PC-9 (cell line): ENCODE data around the gene CNOT3. TPM values are rescaled to one million over a fixed set of nuclear protein-coding genes. Genes with fewer than 3 reads are reported as not detected.

Experiments used
- BruUV-seq: library from RNA; stranded (reverse); fragments of 400-500 nt; replicated peaks from 2 replicates; lab custom pipeline; 2021; lab: Mats Ljungman, UMichigan
- CTCF ChIA-PET: fragments of 300-600 bp; sonication (Branson Sonifier 250); formaldehyde crosslinking; loops from one replicate; lab custom pipeline; 2022; ENCODE audit warnings: antibody characterized with exemption; lab: Charles Lee
- POLR2A ChIA-PET: fragments of 300-600 bp; sonication (Branson Sonifier 250); formaldehyde crosslinking; loops from one replicate; lab custom pipeline; 2022; ENCODE audit warnings: antibody characterized with exemption; ENCODE audit not compliant: unreplicated experiment; lab: Charles Lee
- DNase-seq, 2 experiments: peaks; one replicate each; pipeline versions ENCODE4 v3.0.0 to v3.0.0-alpha.2; 2015 to 2022; ENCODE audit warnings: mixed read lengths in 1 of 2
- H2AFZ ChIP-seq: fragments of 200-600 bp; sonication (generic); 2 replicates; pipeline ENCODE4 v1.8.1; 2017; ENCODE audit warnings: antibody characterized with exemption
- H3F3A ChIP-seq: fragments of 200-600 bp; sonication (generic); 2 replicates; pipeline ENCODE4 v1.8.1; 2017; ENCODE audit warnings: antibody characterized with exemption, mild to moderate bottlenecking, low read depth; ENCODE audit not compliant: insufficient read depth
- H3K27ac ChIP-seq: fragments of 200-600 bp; sonication (generic); 2 replicates; pipeline ENCODE4 v1.6.1; 2016; ENCODE audit warnings: mixed run types
- H3K27me3 ChIP-seq: fragments of 200-600 bp; sonication (generic); 2 replicates; pipeline ENCODE4 v1.6.1; 2016; ENCODE audit warnings: low read depth, mixed run types; ENCODE audit not compliant: insufficient read depth
- H3K36me3 ChIP-seq: fragments of 200-600 bp; sonication (generic); 2 replicates; pipeline ENCODE4 v1.6.1; 2016; ENCODE audit warnings: low read depth, mixed run types
- H3K4me1 ChIP-seq: fragments of 200-600 bp; sonication (generic); replicated peaks from 2 replicates; pipeline ENCODE4 v1.6.1; 2016; ENCODE audit warnings: mixed run types; ENCODE audit not compliant: insufficient read depth
- H3K4me2 ChIP-seq: fragments of 200-600 bp; sonication (generic); 2 replicates; pipeline ENCODE4 v1.6.1; 2017; ENCODE audit warnings: mixed run types
- H3K4me3 ChIP-seq: fragments of 200-600 bp; sonication (generic); 2 replicates; pipeline ENCODE4 v1.6.1; 2016; ENCODE audit warnings: mixed run types
- H3K79me2 ChIP-seq: fragments of 200-600 bp; sonication (generic); 2 replicates; pipeline ENCODE4 v1.6.1; 2017; ENCODE audit warnings: low read depth, mixed run types
- H3K9me2 ChIP-seq: fragments of 200-600 bp; sonication (generic); 2 replicates; pipeline ENCODE4 v1.8.1; 2017; ENCODE audit warnings: mild to moderate bottlenecking; ENCODE audit not compliant: insufficient read depth
- H3K9me3 ChIP-seq: fragments of 200-600 bp; sonication (generic); 2 replicates; pipeline ENCODE4 v1.8.1; 2016; ENCODE audit warnings: low read depth; ENCODE audit not compliant: insufficient read depth
- H4K20me1 ChIP-seq: fragments of 200-600 bp; sonication (generic); 2 replicates; pipeline ENCODE4 v1.8.1; 2017; ENCODE audit not compliant: insufficient read depth
- EZH2 ChIP-seq: fragments of 200-600 bp; sonication (generic); IDR thresholded peaks from 2 replicates; pipeline ENCODE4 v1.8.0; 2017; ENCODE audit warnings: antibody characterized with exemption, low read depth
- intact Hi-C: fragments of 100-400 bp; cut with micrococcal nuclease; formaldehyde crosslinking; loops from one replicate; pipeline ENCODE4 v1.10.0; 2022; ENCODE audit not compliant: unreplicated experiment
- total RNA-seq: library from RNA; stranded (reverse); gene quantifications from 2 replicates; pipeline ENCODE4 v1.2.3, GENCODE V29; 2021
- TF ChIP-seq, protein P1 (sequence below): fragments of 200-600 bp; sonication (generic); conservative IDR thresholded peaks from 2 replicates; pipeline ENCODE4 v1.6.1; 2017; ENCODE audit warnings: mixed run types, antibody characterized with exemption, mild to moderate bottlenecking, moderate library complexity

Gene CNOT3
- total RNA-seq, 1 experiment from 2014 or later = 89.1 TPM

GRCh38 chr19:54186351-54186750 lies 48.8 kb downstream of the CNOT3 start:
- intact Hi-C loops = loop anchor here (5.0 kb wide), 1 partner anchor 1291 kb away; the partner anchor contains the start of gene ZNF628
- Histone ChIP-seq H4K20me1 (peaks cover 12% of the 10 kb centered on the region), H3K36me3 (peaks cover 12% of the 10 kb centered on the region), H3K4me3 (no peak overlapping the region), H3K79me2 (peaks cover 40% of the 10 kb centered on the region), H3K9me3 (no peaks in the 10 kb centered on the region), H3K27me3 (no peaks in the 10 kb centered on the region), H3K4me1 (peaks cover 10% of the 10 kb centered on the region), H3K9me2 (no peaks in the 10 kb centered on the region), H3F3A (peaks cover 25% of the 10 kb centered on the region; the same call in 1 of the 2 replicates), H2AFZ (no peak overlapping the region), H3K4me2 (no peak overlapping the region), H3K27ac (no peak overlapping the region)
- no TSS peak for BruUV-seq
- ChIA-PET CTCF (interaction anchor here (0.6 kb wide), 1 partner anchor 379 kb away, joined by 4 read pairs; no protein-coding TSS in a partner anchor), POLR2A (interaction anchor here (0.5 kb wide), 1 partner anchor 13 kb away, joined by 4 read pairs; no protein-coding TSS in a partner anchor)
- no peak for DNase-seq
- TF ChIP-seq, protein P1, sequence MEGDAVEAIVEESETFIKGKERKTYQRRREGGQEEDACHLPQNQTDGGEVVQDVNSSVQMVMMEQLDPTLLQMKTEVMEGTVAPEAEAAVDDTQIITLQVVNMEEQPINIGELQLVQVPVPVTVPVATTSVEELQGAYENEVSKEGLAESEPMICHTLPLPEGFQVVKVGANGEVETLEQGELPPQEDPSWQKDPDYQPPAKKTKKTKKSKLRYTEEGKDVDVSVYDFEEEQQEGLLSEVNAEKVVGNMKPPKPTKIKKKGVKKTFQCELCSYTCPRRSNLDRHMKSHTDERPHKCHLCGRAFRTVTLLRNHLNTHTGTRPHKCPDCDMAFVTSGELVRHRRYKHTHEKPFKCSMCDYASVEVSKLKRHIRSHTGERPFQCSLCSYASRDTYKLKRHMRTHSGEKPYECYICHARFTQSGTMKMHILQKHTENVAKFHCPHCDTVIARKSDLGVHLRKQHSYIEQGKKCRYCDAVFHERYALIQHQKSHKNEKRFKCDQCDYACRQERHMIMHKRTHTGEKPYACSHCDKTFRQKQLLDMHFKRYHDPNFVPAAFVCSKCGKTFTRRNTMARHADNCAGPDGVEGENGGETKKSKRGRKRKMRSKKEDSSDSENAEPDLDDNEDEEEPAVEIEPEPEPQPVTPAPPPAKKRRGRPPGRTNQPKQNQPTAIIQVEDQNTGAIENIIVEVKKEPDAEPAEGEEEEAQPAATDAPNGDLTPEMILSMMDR = no peak
- no peak for TF ChIP-seq EZH2

DNA sequence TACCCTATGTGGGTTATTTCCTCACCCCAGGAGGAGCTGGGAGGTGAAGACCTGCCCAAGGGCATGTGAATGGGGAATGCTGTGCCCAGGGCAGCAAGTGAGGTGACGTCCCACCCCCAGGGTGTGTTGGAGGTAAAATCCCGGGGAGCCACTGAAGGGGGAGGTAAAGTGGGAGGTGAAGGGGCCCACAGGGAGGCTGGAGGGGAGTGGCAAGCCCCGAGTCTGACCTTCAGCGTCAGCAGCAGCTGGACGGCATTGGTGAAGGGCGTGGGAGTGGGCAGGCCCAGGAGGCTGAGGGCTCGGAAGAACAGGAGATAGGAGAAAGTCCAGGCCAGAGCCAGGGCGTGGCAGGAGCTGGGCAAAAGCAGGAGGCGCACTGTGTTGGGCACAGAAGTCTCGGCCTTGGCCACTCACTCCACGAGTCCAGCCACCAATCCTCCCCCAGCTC lies 49.4 kb downstream of the CNOT3 start:
- ChIA-PET CTCF (no interaction called here), POLR2A (interaction anchor here (0.6 kb wide), 1 partner anchor 11 kb away, joined by 4 read pairs; no protein-coding TSS in a partner anchor)
- intact Hi-C loops = loop anchor here (5.0 kb wide), 1 partner anchor 1290 kb away; the partner anchor contains the start of gene ZNF628
- Histone ChIP-seq H3K4me2 (peak overlapping the region; percentile 77; the same call in 1 of the 2 replicates), H3K4me1 (peaks cover 11% of the 10 kb centered on the region), H3K9me2 (no peaks in the 10 kb centered on the region), H4K20me1 (peaks cover 12% of the 10 kb centered on the region), H3F3A (peaks cover 25% of the 10 kb centered on the region; the same call in 1 of the 2 replicates), H3K9me3 (no peaks in the 10 kb centered on the region), H3K36me3 (peaks cover 12% of the 10 kb centered on the region), H3K79me2 (peaks cover 45% of the 10 kb centered on the region), H3K4me3 (no peak overlapping the region), H3K27me3 (no peaks in the 10 kb centered on the region), H2AFZ (no peak overlapping the region), H3K27ac (no peak overlapping the region)
- BruUV-seq = no TSS peak
- no peak for DNase-seq
- no peak for TF ChIP-seq EZH2
- TF ChIP-seq, protein P1 = no peak

DNA sequence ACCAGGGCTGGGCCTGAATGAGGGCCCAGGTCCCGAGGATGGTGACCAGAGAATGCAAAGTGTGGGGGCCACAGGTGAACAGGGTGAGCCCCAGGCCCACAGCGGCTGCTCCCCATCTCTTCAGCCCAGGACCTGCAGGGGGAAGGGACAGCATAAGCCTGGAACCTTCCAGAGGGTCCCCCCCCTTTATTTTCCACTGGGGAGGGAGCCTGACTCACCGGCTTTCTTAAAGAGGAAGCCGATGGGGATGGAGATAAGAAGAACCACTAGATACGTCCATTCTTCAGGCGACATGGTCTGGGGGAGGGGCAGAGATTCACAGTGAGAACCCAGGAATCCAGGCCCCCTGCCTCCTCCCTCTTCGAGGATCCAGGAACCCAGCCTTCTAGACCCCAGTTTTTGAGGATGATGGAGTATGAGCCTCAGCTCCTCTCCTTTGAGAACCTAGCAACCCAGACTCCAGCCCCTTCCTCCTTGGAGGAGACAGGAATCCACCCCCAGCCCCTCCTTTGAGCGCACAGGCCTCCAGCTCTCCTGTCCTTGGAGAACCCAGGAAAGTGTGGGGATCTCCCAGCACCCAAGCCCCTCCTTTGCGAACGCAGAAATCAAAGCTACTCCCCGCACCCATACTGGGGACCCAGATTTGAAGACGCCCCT lies 50.8 kb downstream of the CNOT3 start:
- H3F3A ChIP-seq = peaks cover 21% of the 10 kb centered on the region; the same call in 1 of the 2 replicates
- H3K9me2 ChIP-seq = no peaks in the 10 kb centered on the region
- peak overlapping the region; percentile 77 for H3K4me2 ChIP-seq
- intact Hi-C loops = loop anchor here (5.0 kb wide), 1 partner anchor 1289 kb away; the partner anchor contains the start of gene ZNF628
- peaks cover 17% of the 10 kb centered on the region for H3K36me3 ChIP-seq
- ChIA-PET CTCF (interaction anchor here (1.8 kb wide), 1 partner anchor 51 kb away, joined by 7 read pairs; the partner anchor contains the start of gene CNOT3), POLR2A (interaction anchor here (0.6 to 1.8 kb wide), 5 partner anchors 13 to 241 kb away, joined by 3 to 50 read pairs (median 4); partner anchors contain the start of genes LILRB3, RPS9 and TMC4)
- H3K4me1 ChIP-seq = peaks cover 24% of the 10 kb centered on the region
- BruUV-seq = no TSS peak
- peak overlapping the region; percentile 81; the same call in 1 of the 2 replicates for H2AFZ ChIP-seq
- no peaks in the 10 kb centered on the region for H3K27me3 ChIP-seq
- H4K20me1 ChIP-seq = peaks cover 12% of the 10 kb centered on the region
- H3K79me2 ChIP-seq = peaks cover 59% of the 10 kb centered on the region
- H3K9me3 ChIP-seq = no peaks in the 10 kb centered on the region
- peak overlapping the region; percentile 66 for H3K27ac ChIP-seq
- no peak for TF ChIP-seq EZH2
- TF ChIP-seq, protein P1 = no peak
- H3K4me3 ChIP-seq = peak overlapping the region; percentile 77
- peak; percentile 67 to 69 for DNase-seq
